Left cardiac atrium (tissue), 4 donors: ENCODE results near the gene TMEM181. TPM values are rescaled to one million over a fixed set of nuclear protein-coding genes. Genes with fewer than 3 reads are reported as not detected.
"Not testable (repeated sequence)": the region's sequence is repeated elsewhere in the genome, so short reads cannot be mapped to it uniquely, and the experiment has no call there.

Experiments used
- ATAC-seq, 2 donors: fragments of 200-7000 bp; cut with Tn5 transposase; one replicate each; pipeline ENCODE4 v1.9.1; 2020; ENCODE audit warnings: mild to moderate bottlenecking in 2 of 2, moderate library complexity in 2 of 2
- DNase-seq: peaks from one replicate; pipeline ENCODE4 v3.0.0-alpha.2; 2020
- intact Hi-C, 2 donors: fragments of 100-400 bp; cut with DNase I; formaldehyde crosslinking; loops; one replicate each; pipeline versions ENCODE4 v1.14.1 to v1.15.1; 2022 to 2023
- total RNA-seq, 2 donors: library from RNA; stranded (reverse); fragmentation: NEBNext Ultra II Directional; extraction: Animal tissue kit (Norgen Biotek cat#: 25700); gene quantifications; one replicate each; pipeline ENCODE4 v1.2.1, GENCODE V29; 2021
- donor health status: DM: no; HTN: yes; CAD: no.
- donor health status: DM: no; HTN: yes; CAD: no; lungs with severe emphysema.
- donor health status: DM: yes; HTN: yes; CAD: no.
- donor health status: Dilated cardiomyopathy.

Gene TMEM181
- total RNA-seq, 2 donors from 2014 or later: 12.5 to 13.8 TPM

GRCh38 chr6:158646023-158646910 is 86.4 kb downstream of the TMEM181 start:
- DNase-seq (no peak), ATAC-seq (no peak)
- intact Hi-C loops: no loop called here

GRCh38 chr6:158647501-158647900 is 87.6 kb downstream of the TMEM181 start:
- intact Hi-C loops: no loop called here
- ATAC-seq: no peak
- no peak for DNase-seq

- ATAC-seq (peak in 1 of 2 donors; percentile 3), DNase-seq (no peak)
- intact Hi-C loops: no loop called here
Measured at GRCh38 chr6:158648682-158649131, 88.8 kb downstream of the TMEM181 start.

- DNase-seq (peak; percentile 52), ATAC-seq (peak; percentile 4 to 31)
- intact Hi-C loops: no loop called here
Measured at GRCh38 chr6:158649289-158650143, 89.6 kb downstream of the TMEM181 start, which contains the start of gene SYTL3. SYTL3 (plus strand) TSS chr6:158650054; CDS start chr6:158663269, 13,215 bp downstream.

- intact Hi-C loops, DNase-seq, ATAC-seq: not testable (repeated sequence)
Measured at GRCh38 chr6:158651981-158652737, 92.3 kb downstream of the TMEM181 start.

- ATAC-seq (peak; percentile 57 to 60), DNase-seq (peak; percentile 51)
- intact Hi-C loops: no loop called here
Measured at GRCh38 chr6:158653577-158654354, 93.9 kb downstream of the TMEM181 start.

GRCh38 chr6:158654498-158654897 is 94.6 kb downstream of the TMEM181 start:
- DNase-seq (peak; percentile 81), ATAC-seq (peak; percentile 91 to 97)
- intact Hi-C loops: no loop called here

- intact Hi-C loops: no loop called here
Measured at GRCh38 chr6:158654960-158655489, 95.1 kb downstream of the TMEM181 start.

GRCh38 chr6:158655569-158656450 is 95.9 kb downstream of the TMEM181 start:
- intact Hi-C loops: no loop called here
- DNase-seq: no peak
- ATAC-seq: no peak

More at GRCh38 chr6:158654960-158655489, 95.1 kb downstream of the TMEM181 start:
- DNase-seq (no peak), ATAC-seq (peak in 1 of 2 donors; percentile 14)

GRCh38 chr6:158656986-158657385 is 97.1 kb downstream of the TMEM181 start:
- intact Hi-C loops, DNase-seq, ATAC-seq: not testable (repeated sequence)

- intact Hi-C loops: no loop called here
- ATAC-seq: peak in 1 of 2 donors; percentile 33
- DNase-seq: no peak
Measured at GRCh38 chr6:158660333-158660754, 100.5 kb downstream of the TMEM181 start.

- intact Hi-C loops: no loop called here
- ATAC-seq: no peak
Measured at GRCh38 chr6:158661156-158661685, 101.3 kb downstream of the TMEM181 start.

GRCh38 chr6:158662607-158662953 is 102.7 kb downstream of the TMEM181 start:
- DNase-seq (no peak), ATAC-seq (no peak)
- intact Hi-C loops: no loop called here

More at GRCh38 chr6:158661156-158661685, 101.3 kb downstream of the TMEM181 start:
- DNase-seq: no peak

- no peak for DNase-seq
- intact Hi-C loops: no loop called here
- ATAC-seq: peak; percentile 29 to 56
Measured at GRCh38 chr6:158662954-158663624, 103.2 kb downstream of the TMEM181 start.

- DNase-seq: no peak
- peak in 1 of 2 donors; percentile 42 for ATAC-seq
- intact Hi-C loops: no loop called here
Measured at GRCh38 chr6:158663625-158664165, 103.8 kb downstream of the TMEM181 start.

GRCh38 chr6:158665332-158665731 is 105.4 kb downstream of the TMEM181 start:
- ATAC-seq: no peak
- DNase-seq: no peak
- intact Hi-C loops: no loop called here
